A549 (cell line): Measurements from ENCODE around the gene RUNX1.

ENCODE experiments used
- FOSL2 ChIP-seq, 2 experiments: fragments of 450-650 bp in 1 of 2; fragments of >200 bp in 1 of 2; sonication (Bioruptor Twin) in 1 of 2; formaldehyde crosslinking; IDR thresholded peaks; 2 replicates each; pipeline versions ENCODE4 v1.5.0 to v1.6.1; 2016 to 2020; ENCODE audit warnings: mild to moderate bottlenecking in 1 of 2, moderate library complexity in 1 of 2
- NR3C1 ChIP-seq: fragments of >200 bp; sonication (Bioruptor Twin); formaldehyde crosslinking; IDR thresholded peaks from 3 replicates; pipeline ENCODE4 v1.6.1; 2017
- POLR2A ChIP-seq: IDR thresholded peaks from 2 replicates; pipeline ENCODE4 v1.6.1; 2012; ENCODE audit warnings: mild to moderate bottlenecking, low read length
- SMC3 ChIP-seq: fragments of >200 bp; sonication (Bioruptor Twin); formaldehyde crosslinking; IDR thresholded peaks from 3 replicates; pipeline ENCODE4 v1.6.1; 2018; ENCODE audit warnings: inconsistent platforms
- ZC3H11A ChIP-seq: fragments of 450-650 bp; IDR thresholded peaks from 2 replicates; pipeline ENCODE4 v1.6.1; 2014; ENCODE audit warnings: antibody characterized with exemption, mild to moderate bottlenecking
- TF ChIP-seq, protein P1 (sequence below): fragments of >200 bp; sonication (Bioruptor Twin); formaldehyde crosslinking; IDR thresholded peaks from 3 replicates; pipeline ENCODE4 v1.5.1; 2016
- TF ChIP-seq, protein P2 (sequence below): IDR thresholded peaks from 2 replicates; pipeline ENCODE4 v1.6.1; 2012
- TF ChIP-seq, protein P3 (sequence below): fragments of 450-650 bp; IDR thresholded peaks from 2 replicates; pipeline ENCODE4 v1.6.1; 2014; ENCODE audit warnings: antibody characterized with exemption

- TF ChIP-seq, protein P1, sequence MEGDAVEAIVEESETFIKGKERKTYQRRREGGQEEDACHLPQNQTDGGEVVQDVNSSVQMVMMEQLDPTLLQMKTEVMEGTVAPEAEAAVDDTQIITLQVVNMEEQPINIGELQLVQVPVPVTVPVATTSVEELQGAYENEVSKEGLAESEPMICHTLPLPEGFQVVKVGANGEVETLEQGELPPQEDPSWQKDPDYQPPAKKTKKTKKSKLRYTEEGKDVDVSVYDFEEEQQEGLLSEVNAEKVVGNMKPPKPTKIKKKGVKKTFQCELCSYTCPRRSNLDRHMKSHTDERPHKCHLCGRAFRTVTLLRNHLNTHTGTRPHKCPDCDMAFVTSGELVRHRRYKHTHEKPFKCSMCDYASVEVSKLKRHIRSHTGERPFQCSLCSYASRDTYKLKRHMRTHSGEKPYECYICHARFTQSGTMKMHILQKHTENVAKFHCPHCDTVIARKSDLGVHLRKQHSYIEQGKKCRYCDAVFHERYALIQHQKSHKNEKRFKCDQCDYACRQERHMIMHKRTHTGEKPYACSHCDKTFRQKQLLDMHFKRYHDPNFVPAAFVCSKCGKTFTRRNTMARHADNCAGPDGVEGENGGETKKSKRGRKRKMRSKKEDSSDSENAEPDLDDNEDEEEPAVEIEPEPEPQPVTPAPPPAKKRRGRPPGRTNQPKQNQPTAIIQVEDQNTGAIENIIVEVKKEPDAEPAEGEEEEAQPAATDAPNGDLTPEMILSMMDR = no peak
- TF ChIP-seq FOSL2 (IDR thresholded peaks at IDR 0.05) (no peak), FOSL2 (CRISPR knock-in tag; IDR thresholded peaks at IDR 0.05) (no peak), ZC3H11A (no peak), POLR2A (no peak), SMC3 (no peak), NR3C1 (no peak)
- TF ChIP-seq, protein P2, sequence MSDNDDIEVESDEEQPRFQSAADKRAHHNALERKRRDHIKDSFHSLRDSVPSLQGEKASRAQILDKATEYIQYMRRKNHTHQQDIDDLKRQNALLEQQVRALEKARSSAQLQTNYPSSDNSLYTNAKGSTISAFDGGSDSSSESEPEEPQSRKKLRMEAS = no peak
- TF ChIP-seq, protein P3, sequence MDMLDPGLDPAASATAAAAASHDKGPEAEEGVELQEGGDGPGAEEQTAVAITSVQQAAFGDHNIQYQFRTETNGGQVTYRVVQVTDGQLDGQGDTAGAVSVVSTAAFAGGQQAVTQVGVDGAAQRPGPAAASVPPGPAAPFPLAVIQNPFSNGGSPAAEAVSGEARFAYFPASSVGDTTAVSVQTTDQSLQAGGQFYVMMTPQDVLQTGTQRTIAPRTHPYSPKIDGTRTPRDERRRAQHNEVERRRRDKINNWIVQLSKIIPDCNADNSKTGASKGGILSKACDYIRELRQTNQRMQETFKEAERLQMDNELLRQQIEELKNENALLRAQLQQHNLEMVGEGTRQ = no peak
These were observed 21.3 kb downstream of the RUNX1 start for GRCh38 chr21:35027563-35028450.
